D341Med (cell line): ENCODE results near the gene SMYD3.
"Not testable (repeated sequence)": the region's sequence is repeated elsewhere in the genome, so short reads cannot be mapped to it uniquely, and the experiment has no call there.

ENCODE experiments used
- DNase-seq: peaks from one replicate; pipeline ENCODE4 v3.0.0; 2012; ENCODE audit warnings: low spot score

SMYD3 gene

DNA sequence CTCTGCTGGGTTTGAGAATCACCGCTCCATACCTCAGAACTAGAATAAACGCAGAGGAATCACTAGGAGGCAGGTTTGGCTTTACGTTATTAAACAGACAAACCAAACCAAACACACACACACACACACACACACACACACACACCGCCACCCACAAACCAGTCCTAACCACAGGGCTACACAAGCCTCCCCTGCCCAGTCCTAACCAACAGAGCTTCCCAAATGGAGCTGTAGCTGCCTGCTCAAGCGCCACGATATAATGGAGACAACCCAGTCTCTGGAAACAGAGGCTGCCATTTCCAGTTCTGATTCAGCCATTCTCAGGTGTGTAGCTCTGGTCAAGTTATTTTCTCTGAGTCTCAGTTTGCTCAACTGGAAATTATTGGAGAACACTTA lies 519.1 kb downstream of the SMYD3 start:
- no peak for DNase-seq

GRCh38 chr1:245987577-245987976 lies 519.5 kb downstream of the SMYD3 start:
- DNase-seq: no peak

DNA sequence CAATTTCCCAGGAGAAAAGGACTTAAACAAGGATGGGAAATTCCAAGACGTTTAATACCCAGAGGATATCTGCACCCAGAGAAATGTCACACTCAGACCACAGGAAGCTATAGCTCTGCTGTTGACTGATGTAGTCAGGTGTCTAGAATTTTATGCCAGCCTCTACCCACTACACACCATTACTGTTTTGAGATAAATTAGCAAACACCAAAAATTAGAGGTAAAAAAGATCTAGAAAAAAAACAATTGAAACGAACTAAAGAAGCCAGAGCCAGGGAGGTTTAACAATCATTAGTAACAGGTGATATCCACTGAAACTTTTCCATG lies 519.9 kb downstream of the SMYD3 start:
- no peak for DNase-seq

- no peak for DNase-seq
Measured at GRCh38 chr1:245986404-245987218, 520.5 kb downstream of the SMYD3 start.

GRCh38 chr1:245984390-245985155 lies 522.5 kb downstream of the SMYD3 start:
- no peak for DNase-seq

- no peak for DNase-seq
Measured at GRCh38 chr1:245983294-245983967, 523.6 kb downstream of the SMYD3 start.

- no peak for DNase-seq
Measured at GRCh38 chr1:245979589-245979988, 527.5 kb downstream of the SMYD3 start.

DNA sequence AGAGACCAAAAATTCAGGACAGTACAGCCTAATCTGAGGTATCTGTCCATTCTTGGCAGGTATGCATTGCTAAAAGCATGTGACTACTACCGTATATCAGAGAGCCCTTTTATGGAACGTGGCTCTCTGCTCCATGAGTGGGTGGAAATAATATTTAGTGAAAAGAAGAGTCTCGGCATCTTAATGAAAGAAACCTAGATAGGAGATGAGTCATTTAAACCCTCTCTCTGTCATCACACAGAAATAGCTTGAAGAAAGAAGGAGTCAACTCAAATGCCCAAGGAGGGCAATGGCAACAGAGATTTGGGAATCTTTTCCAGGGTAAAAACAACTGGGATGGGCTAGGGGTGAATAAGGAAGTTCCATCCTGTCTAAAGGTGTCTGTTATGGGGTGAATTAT lies 528.2 kb downstream of the SMYD3 start:
- no peak for DNase-seq

- no peak for DNase-seq
Measured at GRCh38 chr1:245972476-245972875, 534.6 kb downstream of the SMYD3 start.

DNA sequence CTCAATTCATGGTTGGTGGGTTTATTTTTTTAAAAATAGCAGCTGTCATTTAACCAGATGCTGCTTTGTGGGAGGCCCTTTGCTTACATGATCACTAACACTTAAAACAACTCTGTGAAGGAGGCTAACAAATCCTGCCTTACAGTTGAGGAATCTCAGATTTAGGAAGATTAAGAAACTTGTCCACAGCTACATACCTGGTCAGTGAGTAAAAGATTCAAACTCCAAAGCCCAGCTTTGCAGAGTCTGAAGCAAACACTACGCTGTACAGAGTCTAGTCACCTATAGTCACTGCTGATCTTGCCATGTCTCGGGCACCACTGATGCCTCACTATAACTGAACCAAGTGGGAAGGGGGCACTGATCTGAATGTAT lies 535.4 kb downstream of the SMYD3 start:
- no peak for DNase-seq

GRCh38 chr1:245971076-245971710 lies 535.9 kb downstream of the SMYD3 start:
- not testable (repeated sequence) for DNase-seq

DNA sequence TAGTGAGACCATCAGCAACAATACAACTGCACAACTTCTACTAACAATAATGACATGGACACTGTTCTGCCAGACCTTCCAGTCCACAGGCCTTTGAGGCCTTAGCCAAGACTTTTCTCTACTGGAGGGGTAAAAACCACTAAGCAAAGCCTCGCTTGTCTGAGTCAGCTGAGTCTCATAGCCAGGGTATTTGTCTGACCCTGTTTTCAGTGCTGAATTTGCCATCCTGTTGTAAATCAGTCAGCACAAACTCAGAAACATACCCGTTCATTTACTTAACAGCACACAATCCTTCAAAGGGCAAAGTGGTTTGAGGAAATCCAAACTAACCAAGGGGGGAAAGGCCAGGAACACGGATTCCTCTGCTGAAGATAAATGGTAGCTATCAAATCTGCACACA lies 537.8 kb downstream of the SMYD3 start:
- DNase-seq: no peak

GRCh38 chr1:245968775-245969174 lies 538.3 kb downstream of the SMYD3 start:
- DNase-seq: no peak

DNA sequence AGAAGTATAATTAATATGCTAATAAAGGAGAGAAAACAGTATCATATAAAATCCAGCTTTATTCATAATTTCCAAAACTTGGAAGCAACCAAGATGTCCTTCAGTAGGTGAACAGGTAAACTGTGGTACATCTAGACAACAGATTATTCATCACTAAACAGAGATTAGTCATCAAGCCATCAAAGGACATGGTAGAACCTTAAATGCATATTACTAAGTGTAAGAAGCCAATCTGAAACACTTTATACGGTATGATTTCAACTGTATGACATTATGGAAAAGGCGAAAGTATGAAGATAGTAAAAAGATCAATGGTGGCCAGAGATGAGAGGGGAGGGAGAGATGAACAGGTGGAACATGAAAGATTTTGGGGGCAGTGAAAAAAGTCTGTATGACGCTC lies 541.7 kb downstream of the SMYD3 start:
- DNase-seq: no peak

DNA sequence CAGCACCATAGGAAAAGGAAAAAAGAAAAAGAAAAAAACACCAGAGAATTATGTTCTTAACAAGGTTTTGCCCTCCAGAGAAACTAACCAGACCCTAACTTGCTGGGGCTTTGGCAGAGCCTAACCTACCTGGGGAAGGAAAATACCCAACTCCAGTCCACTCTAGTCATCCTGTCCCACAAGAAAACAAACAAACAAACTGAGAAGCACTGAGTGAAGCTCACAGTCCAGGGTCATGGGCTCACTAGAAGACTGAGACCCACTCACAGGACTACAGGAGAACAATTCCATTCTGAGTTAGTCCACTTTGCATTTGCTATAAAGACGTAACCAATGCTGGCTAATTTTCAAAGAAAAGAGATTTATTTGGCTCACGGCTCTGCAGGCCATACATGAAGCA lies 543.4 kb downstream of the SMYD3 start:
- DNase-seq: no peak

DNA sequence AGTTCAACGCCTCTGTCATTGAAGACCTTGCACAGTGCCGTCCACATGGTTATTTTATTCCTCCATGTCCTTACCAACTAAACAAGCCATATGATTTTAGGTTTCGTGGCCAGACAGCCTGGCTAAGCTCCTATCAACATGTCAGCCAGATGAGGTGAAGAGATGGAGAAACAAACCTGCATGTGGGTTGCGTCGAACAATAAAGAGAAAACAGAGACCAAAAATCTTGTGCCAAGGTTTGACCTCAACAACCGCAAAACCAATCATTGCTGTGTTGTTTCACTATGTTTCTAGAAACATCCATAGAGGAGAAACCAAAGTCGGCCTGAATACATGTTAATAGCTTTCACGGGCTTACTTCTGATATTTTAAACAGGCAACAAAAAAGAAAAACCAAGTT lies 544.6 kb downstream of the SMYD3 start:
- DNase-seq: no peak

- no peak for DNase-seq
Measured at GRCh38 chr1:245961137-245961540, 545.9 kb downstream of the SMYD3 start.

DNA sequence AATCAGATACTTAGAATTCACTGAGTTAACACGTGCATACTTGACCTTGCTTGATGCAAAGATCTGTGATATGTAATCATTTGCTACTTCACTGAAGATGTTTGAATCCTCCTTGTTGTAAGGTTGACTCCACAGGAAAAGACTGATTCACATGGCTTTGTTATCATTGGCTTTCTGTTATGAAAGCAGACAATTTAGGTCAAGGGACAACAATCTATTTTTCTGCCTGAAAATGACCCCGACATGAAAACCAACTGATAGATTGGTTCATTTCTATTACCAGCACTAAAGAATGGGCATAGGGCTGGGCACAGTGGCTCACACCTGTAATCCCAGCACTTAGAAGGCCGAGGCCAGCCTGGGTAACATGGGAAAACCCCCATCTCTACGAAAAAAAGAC lies 546.9 kb downstream of the SMYD3 start:
- no peak for DNase-seq

DNA sequence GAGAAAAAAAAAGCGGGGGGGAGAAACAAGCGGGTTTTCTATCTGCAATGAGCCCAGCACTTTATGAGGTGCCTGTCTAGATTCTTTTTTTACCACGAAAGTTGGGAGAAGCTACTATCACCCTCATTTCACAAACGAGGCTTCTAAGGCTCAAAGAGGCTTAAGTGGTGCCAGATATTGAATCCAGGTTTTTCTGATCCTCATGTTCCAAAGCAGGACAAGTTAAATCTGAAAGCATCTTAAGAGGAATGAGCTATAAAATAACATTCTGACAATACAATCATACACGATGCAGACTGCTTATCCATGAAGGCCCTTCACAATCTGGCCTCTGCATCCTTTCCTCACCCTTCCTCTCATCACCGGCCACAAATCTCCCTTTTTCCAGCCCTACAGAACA lies 549.1 kb downstream of the SMYD3 start:
- DNase-seq: no peak

- no peak for DNase-seq
Measured at GRCh38 chr1:245957427-245957826, 549.7 kb downstream of the SMYD3 start.

DNA sequence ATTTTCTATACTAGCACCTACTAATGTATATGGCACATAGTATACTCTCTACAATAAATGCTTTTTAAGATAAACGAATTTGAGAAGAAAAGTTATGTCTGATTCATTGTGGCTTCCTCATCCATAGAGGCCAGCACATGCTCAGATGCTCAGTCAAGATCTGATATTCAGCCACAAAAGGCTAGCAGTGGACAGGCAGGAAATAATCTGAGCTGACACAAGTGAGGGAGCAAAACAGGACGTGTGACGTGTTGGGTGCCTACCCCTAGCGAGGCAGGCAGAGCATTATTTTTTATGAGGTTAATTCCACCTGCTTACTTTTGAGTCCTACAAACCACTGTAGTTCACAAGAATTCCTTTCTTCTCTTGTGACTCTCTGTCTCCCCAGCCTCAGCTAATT lies 550.9 kb downstream of the SMYD3 start:
- DNase-seq: no peak

GRCh38 chr1:245953876-245954660 lies 553.0 kb downstream of the SMYD3 start:
- DNase-seq: no peak
